ENCODE results near the gene PCDH8.

PCDH8 gene

GRCh38 chr13:52808842-52809219, 39.6 kb downstream of the PCDH8 start:
- CTCF ChIA-PET: interaction anchor here (0.8 to 2.1 kb wide), 4 partner anchors 9 to 144 kb away, joined by 3 to 12 read pairs (median 4); no protein-coding TSS in a partner anchor
- DNase-seq (ENCODE audit: extremely low spot score): no peak
- POLR2A ChIA-PET: interaction anchor here (1.3 kb wide), 1 partner anchor 157 kb away, joined by 5 read pairs; the partner anchor contains the start of gene SUGT1
- TF ChIP-seq SP1 (IDR thresholded peaks at IDR 0.05) (no peak), FOXA1 (IDR thresholded peaks at IDR 0.05) (no peak), SUZ12 (IDR thresholded peaks at IDR 0.05) (no peak), L3MBTL2 (conservative IDR thresholded peaks at IDR 0.05) (no peak), ARNT (IDR thresholded peaks at IDR 0.05) (no peak), TARDBP (IDR thresholded peaks at IDR 0.05) (no peak), ZNF384 (IDR thresholded peaks at IDR 0.05) (no peak), CTBP1 (IDR thresholded peaks at IDR 0.05; ENCODE audit: borderline replicate concordance) (no peak), BHLHE40 (IDR thresholded peaks at IDR 0.05; ENCODE audit: borderline replicate concordance) (no peak), ELF4 (IDR thresholded peaks at IDR 0.05) (no peak)

DNA sequence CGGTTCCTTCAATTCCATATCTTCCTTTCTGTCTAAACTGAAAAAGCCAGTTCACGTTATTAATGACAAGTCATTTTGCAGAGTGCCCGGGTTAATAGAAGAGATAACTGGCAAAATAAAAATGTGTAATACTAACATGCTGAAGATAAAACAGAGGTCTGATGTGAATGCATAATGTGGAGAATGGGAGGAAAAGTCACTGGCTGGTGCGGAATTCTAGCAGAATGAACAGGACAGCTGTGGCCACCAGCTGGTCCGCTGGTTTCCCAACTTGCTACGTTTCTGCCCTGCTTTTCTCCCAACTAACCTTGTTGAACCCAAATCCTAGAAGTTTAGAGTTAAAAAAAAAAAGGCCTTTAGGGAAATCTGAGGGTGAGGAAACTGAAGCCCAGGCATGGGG, 42.4 kb downstream of the PCDH8 start:
- TF ChIP-seq HDGF (IDR thresholded peaks at IDR 0.05; ENCODE audit: borderline replicate concordance): no peak
- no peak for TF ChIP-seq ZNF384 (IDR thresholded peaks at IDR 0.05)
- TF ChIP-seq NFRKB (IDR thresholded peaks at IDR 0.05): no peak
- TF ChIP-seq BHLHE40 (IDR thresholded peaks at IDR 0.05; ENCODE audit: borderline replicate concordance): no peak
- TF ChIP-seq, protein P1, sequence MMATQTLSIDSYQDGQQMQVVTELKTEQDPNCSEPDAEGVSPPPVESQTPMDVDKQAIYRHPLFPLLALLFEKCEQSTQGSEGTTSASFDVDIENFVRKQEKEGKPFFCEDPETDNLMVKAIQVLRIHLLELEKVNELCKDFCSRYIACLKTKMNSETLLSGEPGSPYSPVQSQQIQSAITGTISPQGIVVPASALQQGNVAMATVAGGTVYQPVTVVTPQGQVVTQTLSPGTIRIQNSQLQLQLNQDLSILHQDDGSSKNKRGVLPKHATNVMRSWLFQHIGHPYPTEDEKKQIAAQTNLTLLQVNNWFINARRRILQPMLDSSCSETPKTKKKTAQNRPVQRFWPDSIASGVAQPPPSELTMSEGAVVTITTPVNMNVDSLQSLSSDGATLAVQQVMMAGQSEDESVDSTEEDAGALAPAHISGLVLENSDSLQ (IDR thresholded peaks at IDR 0.05): no peak
- TF ChIP-seq FOXK2 (IDR thresholded peaks at IDR 0.05): no peak
- TF ChIP-seq SP1 (IDR thresholded peaks at IDR 0.05): no peak
- no peak for TF ChIP-seq SUZ12 (IDR thresholded peaks at IDR 0.05)
- no peak for TF ChIP-seq FOXA1 (IDR thresholded peaks at IDR 0.05)
- TF ChIP-seq CTBP1 (IDR thresholded peaks at IDR 0.05; ENCODE audit: borderline replicate concordance): no peak
- TF ChIP-seq LEF1 (IDR thresholded peaks at IDR 0.05; ENCODE audit: borderline replicate concordance): no peak
- no peak for TF ChIP-seq L3MBTL2 (conservative IDR thresholded peaks at IDR 0.05)
- TF ChIP-seq FOXM1 (IDR thresholded peaks at IDR 0.05; ENCODE audit: borderline replicate concordance): no peak
- no peak for TF ChIP-seq TARDBP (IDR thresholded peaks at IDR 0.05)
- no peak for TF ChIP-seq ARNT (IDR thresholded peaks at IDR 0.05)
- no peak for TF ChIP-seq ELF4 (IDR thresholded peaks at IDR 0.05)
- ChIA-PET POLR2A (no interaction called here), CTCF (no interaction called here)
- no peak for DNase-seq (ENCODE audit: extremely low spot score)

- ChIA-PET CTCF (no interaction called here), POLR2A (no interaction called here)
- TF ChIP-seq ELF4 (IDR thresholded peaks at IDR 0.05) (no peak), ARNT (IDR thresholded peaks at IDR 0.05) (no peak), FOXA1 (IDR thresholded peaks at IDR 0.05) (no peak), NFRKB (IDR thresholded peaks at IDR 0.05) (no peak), TARDBP (IDR thresholded peaks at IDR 0.05) (no peak), HDGF (IDR thresholded peaks at IDR 0.05; ENCODE audit: borderline replicate concordance) (no peak), SUZ12 (IDR thresholded peaks at IDR 0.05) (no peak), FOXM1 (IDR thresholded peaks at IDR 0.05; ENCODE audit: borderline replicate concordance) (no peak), ZNF384 (IDR thresholded peaks at IDR 0.05) (no peak), BHLHE40 (IDR thresholded peaks at IDR 0.05; ENCODE audit: borderline replicate concordance) (no peak), L3MBTL2 (conservative IDR thresholded peaks at IDR 0.05) (no peak), LEF1 (IDR thresholded peaks at IDR 0.05; ENCODE audit: borderline replicate concordance) (no peak)
- TF ChIP-seq, protein P1 (IDR thresholded peaks at IDR 0.05): no peak
- no peak for DNase-seq (ENCODE audit: extremely low spot score)
These were observed 44.2 kb downstream of the PCDH8 start for GRCh38 chr13:52804202-52804641.

GRCh38 chr13:52800856-52801255, 47.6 kb downstream of the PCDH8 start:
- CTCF ChIA-PET: no interaction called here
- TF ChIP-seq CTBP1 (IDR thresholded peaks at IDR 0.05; ENCODE audit: borderline replicate concordance): no peak
- no peak for TF ChIP-seq ELF4 (IDR thresholded peaks at IDR 0.05)
- no peak for TF ChIP-seq L3MBTL2 (conservative IDR thresholded peaks at IDR 0.05)
- no peak for TF ChIP-seq FOXA1 (IDR thresholded peaks at IDR 0.05)
- TF ChIP-seq BHLHE40 (IDR thresholded peaks at IDR 0.05; ENCODE audit: borderline replicate concordance): no peak
- TF ChIP-seq FOXK2 (IDR thresholded peaks at IDR 0.05): no peak
- no peak for TF ChIP-seq ARNT (IDR thresholded peaks at IDR 0.05)
- TF ChIP-seq ZNF384 (IDR thresholded peaks at IDR 0.05): no peak
- TF ChIP-seq NFRKB (IDR thresholded peaks at IDR 0.05): no peak
- TF ChIP-seq SUZ12 (IDR thresholded peaks at IDR 0.05): no peak
- no peak for TF ChIP-seq SP1 (IDR thresholded peaks at IDR 0.05)
- TF ChIP-seq LEF1 (IDR thresholded peaks at IDR 0.05; ENCODE audit: borderline replicate concordance): no peak
- TF ChIP-seq, protein P1 (IDR thresholded peaks at IDR 0.05): no peak
- no peak for TF ChIP-seq TARDBP (IDR thresholded peaks at IDR 0.05)
- no peak for TF ChIP-seq HDGF (IDR thresholded peaks at IDR 0.05; ENCODE audit: borderline replicate concordance)
- no peak for TF ChIP-seq FOXM1 (IDR thresholded peaks at IDR 0.05; ENCODE audit: borderline replicate concordance)
- no peak for DNase-seq (ENCODE audit: extremely low spot score)
- POLR2A ChIA-PET: no interaction called here

DNA sequence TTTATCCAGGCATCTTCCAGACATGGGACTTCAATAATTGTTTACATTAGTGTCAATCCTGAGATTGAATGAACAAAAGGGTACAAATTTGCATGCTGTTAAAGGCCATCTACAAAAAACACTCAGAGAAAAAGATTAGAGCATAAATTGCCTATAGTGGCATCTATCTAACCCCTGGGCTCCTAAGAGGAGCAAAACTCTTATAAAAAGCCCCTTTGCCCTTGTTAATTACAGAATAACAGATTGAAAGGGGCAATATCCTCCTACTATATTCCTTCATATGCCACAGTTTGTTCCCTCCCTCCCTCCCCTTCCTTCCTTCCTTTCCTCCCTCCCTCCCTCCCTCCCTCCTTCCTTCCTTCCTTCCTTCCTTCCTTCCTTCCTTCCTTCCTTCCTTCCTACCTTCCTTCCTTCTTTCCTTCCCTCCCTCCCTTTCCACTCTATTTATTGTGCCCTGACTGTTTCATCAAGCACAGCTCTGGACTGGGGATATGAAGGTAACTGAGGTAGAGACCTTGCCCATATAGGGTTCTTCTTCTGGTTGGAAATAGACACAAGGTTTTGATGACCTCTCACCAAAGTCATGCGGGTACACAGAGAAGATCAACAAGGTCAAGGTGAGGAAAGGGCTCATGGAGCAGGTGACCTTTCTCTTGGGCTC, 49.5 kb downstream of the PCDH8 start:
- POLR2A ChIA-PET: no interaction called here
- TF ChIP-seq TARDBP (IDR thresholded peaks at IDR 0.05) (no peak), L3MBTL2 (conservative IDR thresholded peaks at IDR 0.05) (no peak), BHLHE40 (IDR thresholded peaks at IDR 0.05; ENCODE audit: borderline replicate concordance) (no peak), SP1 (IDR thresholded peaks at IDR 0.05) (no peak), FOXK2 (IDR thresholded peaks at IDR 0.05) (no peak), FOXM1 (IDR thresholded peaks at IDR 0.05; ENCODE audit: borderline replicate concordance) (no peak), ARNT (IDR thresholded peaks at IDR 0.05) (no peak), FOXA1 (IDR thresholded peaks at IDR 0.05) (no peak), ELF4 (IDR thresholded peaks at IDR 0.05) (no peak)
- TF ChIP-seq, protein P1 (IDR thresholded peaks at IDR 0.05): no peak
- CTCF ChIA-PET: no interaction called here
- DNase-seq (ENCODE audit: extremely low spot score): no peak

Data from HEK293T (cell line).